Airway epithelial cell (primary cell): ENCODE results near the gene PARD6A. TPM values are rescaled to one million over a fixed set of nuclear protein-coding genes. Genes with fewer than 3 reads are reported as not detected.

ENCODE experiments used
- total RNA-seq: library from RNA; depleted of rRNA; stranded (reverse); fragments of >200 nt; gene quantifications from 2 replicates; pipeline ENCODE4 v1.2.3, GENCODE V29; 2015

PARD6A gene, protein sequence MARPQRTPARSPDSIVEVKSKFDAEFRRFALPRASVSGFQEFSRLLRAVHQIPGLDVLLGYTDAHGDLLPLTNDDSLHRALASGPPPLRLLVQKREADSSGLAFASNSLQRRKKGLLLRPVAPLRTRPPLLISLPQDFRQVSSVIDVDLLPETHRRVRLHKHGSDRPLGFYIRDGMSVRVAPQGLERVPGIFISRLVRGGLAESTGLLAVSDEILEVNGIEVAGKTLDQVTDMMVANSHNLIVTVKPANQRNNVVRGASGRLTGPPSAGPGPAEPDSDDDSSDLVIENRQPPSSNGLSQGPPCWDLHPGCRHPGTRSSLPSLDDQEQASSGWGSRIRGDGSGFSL
- total RNA-seq: 3.8 and 3.9 TPM in 2 replicates

DNA sequence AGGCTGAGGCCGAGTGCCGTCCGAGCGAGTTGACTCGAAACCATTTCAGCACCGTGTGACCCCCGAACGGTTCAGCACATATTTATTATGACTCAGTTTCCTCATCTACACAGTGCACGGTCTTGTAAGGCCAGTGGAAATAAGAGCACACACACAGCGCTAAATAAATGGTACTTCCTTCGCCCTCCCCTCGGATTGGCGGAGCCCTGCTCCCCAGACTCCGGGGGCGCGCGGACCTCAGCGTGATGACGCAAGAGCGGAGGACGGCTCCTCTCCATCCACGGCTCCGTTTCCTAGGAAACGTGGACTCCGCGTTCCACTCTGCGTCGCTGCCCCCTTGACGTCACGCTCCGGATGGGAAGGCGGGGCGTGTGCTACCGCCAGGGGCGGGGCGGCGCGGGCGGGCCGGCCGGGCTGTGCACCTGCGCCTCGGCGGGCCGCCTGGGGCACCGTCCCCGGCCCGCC lies at the start of gene PARD6A:
PARD6A (plus strand) TSS at position 397 of the 465 bp plus-strand sequence. CDS start 79 bp downstream, outside the sequence.

GRCh38 chr16:67659675-67660563 lies 841 bp upstream of the PARD6A start, which contains the start of gene ACD:
Gene ACD (minus strand): TSS chr16:67660260. CDS start chr16:67660220, 40 bp downstream.

GRCh38 chr16:67666559-67667452 lies 6.0 kb downstream of the PARD6A start, which contains the start of the genes C16orf86 and ENKD1:
Gene C16orf86 (plus strand): TSS chr16:67666814. CDS start chr16:67666971, 157 bp downstream.
Gene ENKD1 (minus strand): TSS chr16:67666750. CDS start chr16:67666442, 308 bp downstream.

Other genes with a start within 250 kb of the PARD6A start
- gene ZDHHC1, start 244.5 kb upstream of the PARD6A start, total RNA-seq: 5.3 and 6.1 TPM in 2 replicates
- 1.3 and 2.9 TPM in 2 replicates for gene HSD11B2, start 229.8 kb upstream of the PARD6A start, total RNA-seq
- 126 and 130 TPM in 2 replicates for gene ATP6V0D1, start 179.8 kb upstream of the PARD6A start, total RNA-seq
- gene AGRP, start 177.4 kb upstream of the PARD6A start, total RNA-seq: not detected in 2 replicates
- 22.9 and 30.5 TPM in 2 replicates for gene RIPOR1, start 132.1 kb upstream of the PARD6A start, total RNA-seq
- gene CTCF, start 98.4 kb upstream of the PARD6A start, total RNA-seq: 17.7 and 25.5 TPM in 2 replicates
- gene CARMIL2, start 15.8 kb upstream of the PARD6A start, total RNA-seq: 0.23 and 0.49 TPM in 2 replicates
- 38.0 and 42.5 TPM in 2 replicates for gene ACD, start 700 bp upstream of the PARD6A start, total RNA-seq
- 14.0 and 20.3 TPM in 2 replicates for gene ENKD1, start 5.8 kb downstream of the PARD6A start, total RNA-seq
- 1.5 and 2.3 TPM in 2 replicates for gene C16orf86, start 5.9 kb downstream of the PARD6A start, total RNA-seq
- 20.0 and 23.6 TPM in 2 replicates for gene GFOD2, start 58.4 kb downstream of the PARD6A start, total RNA-seq
- gene RANBP10, start 145.6 kb downstream of the PARD6A start, total RNA-seq: 4.1 and 5.0 TPM in 2 replicates
- 0.07 and 0.09 TPM in 2 replicates for gene TSNAXIP1, start 145.9 kb downstream of the PARD6A start, total RNA-seq
- gene THAP11, start 181.4 kb downstream of the PARD6A start, total RNA-seq: 38.4 and 46.5 TPM in 2 replicates
- 128 and 387 TPM in 2 replicates for gene NUTF2, start 186.0 kb downstream of the PARD6A start, total RNA-seq
- gene CENPT, start 186.7 kb downstream of the PARD6A start, total RNA-seq: 20.2 and 23.8 TPM in 2 replicates
- gene EDC4, start 212.1 kb downstream of the PARD6A start, total RNA-seq: 46.6 and 50.2 TPM in 2 replicates
- 0.60 TPM in 1 of 2 replicates, not detected in the other for gene NRN1L, start 223.9 kb downstream of the PARD6A start, total RNA-seq
- 6.4 and 10.9 TPM in 2 replicates for gene PSKH1, start 232.3 kb downstream of the PARD6A start, total RNA-seq